ENCODE measurements around the gene ZBTB49.

ZBTB49 gene

DNA sequence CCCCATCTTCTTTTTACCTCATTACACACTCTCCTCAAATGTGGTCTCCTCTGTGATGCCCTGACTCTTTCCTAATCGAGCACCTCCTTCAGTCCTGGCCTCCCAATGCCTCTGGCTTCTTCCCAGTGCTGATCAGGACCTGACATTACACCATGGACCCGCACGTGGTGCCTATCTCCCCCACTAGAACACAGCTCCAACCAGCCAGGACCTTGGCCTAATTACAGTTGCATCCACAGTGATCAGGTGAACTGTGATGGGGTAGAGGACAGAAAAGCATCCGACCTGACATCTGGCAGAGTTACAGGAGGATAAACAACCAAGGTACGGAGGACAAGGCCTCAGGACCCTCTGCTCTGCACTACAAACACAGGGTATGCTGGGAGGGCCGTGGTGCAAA lies 12.5 kb upstream of the ZBTB49 start:
- DNase-seq (ENCODE audit: low read depth, low spot score): no peak

- DNase-seq (ENCODE audit: low read depth, low spot score): no peak
These were observed 8.3 kb upstream of the ZBTB49 start for GRCh38 chr4:4281787-4282186.

DNA sequence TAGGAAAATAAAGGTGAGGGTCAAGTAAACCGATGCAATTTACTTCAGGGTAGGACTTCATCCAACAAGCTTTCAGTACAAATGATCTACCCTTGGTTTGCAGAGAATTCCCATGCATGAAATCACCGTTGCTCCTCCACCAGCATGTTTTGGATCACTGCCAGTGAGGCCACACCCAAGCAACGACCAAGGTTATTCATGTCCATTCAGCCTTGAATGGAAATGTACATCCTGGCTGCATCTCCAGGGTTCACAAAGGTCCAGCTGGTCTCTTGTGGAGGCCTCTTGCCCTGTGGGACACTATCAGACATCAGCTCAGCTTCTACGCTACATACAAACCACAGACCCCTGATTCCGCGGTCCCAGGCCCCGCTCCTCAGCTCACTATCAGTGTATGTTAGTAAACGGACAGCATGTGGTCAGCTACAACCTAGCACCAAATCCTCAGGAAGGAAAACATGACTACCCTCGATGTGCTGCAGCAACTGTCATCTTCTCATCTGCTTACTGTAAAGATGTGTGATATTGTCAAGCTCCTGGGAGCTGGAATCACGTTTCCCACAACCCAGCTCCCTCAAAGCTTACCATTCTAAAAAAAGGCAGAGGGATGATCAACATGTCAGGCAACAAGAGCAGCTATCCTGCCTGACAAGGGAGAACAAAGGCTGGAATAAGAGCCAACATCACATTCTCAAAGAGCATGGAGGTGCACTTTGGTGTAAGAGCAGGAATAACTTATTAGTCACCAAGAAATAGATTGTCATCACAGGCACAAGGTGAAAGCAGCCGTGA lies 5.0 kb upstream of the ZBTB49 start:
- no peak for DNase-seq (ENCODE audit: low read depth, low spot score)

DNA sequence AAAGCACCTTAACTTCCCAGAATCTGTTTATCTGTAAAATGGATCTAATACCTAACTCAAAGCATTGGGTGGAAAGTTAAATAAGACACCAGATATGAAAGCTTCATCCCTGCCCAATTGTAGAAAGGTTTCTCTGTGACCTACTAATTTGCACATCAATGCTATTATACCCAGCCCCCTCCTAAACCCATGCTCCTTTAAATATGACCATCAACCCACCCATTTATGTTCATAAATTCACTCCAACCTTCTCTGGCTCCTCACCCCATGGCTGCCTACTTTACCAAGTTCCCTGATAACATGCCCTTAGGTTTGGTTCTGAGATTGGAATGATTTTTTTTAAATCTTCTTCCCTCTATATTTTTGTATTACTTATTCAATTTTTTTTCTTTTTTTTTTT lies 2.0 kb upstream of the ZBTB49 start:
- no peak for DNase-seq (ENCODE audit: low read depth, low spot score)

- no peak for DNase-seq (ENCODE audit: low read depth, low spot score)
These were observed 996 bp upstream of the ZBTB49 start for GRCh38 chr4:4289055-4289454.

- no peak for DNase-seq (ENCODE audit: low read depth, low spot score)
These were observed 482 bp upstream of the ZBTB49 start for GRCh38 chr4:4289597-4289940.

DNA sequence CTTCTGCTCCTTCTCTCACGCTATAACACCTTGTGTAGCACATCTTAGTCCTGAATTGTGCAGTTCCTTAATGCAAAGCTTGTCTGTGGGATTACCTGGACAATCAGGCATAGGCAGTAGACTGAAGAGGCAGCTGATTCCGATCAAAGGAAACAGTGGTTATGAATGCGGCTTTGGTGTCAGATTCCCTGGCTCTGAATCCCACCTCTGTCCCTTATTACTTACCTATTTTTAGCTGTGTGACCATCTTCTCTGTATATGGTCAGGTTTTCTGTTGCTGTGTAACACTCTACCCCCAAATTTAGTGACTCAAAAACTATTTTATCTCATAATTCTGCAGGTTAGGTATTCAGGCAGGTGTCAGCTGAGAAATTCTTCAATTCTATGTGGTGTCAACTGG lies 3.2 kb downstream of the ZBTB49 start:
- DNase-seq (ENCODE audit: low read depth, low spot score): no peak

GRCh38 chr4:4296283-4296846 lies 6.3 kb downstream of the ZBTB49 start:
- DNase-seq (ENCODE audit: low read depth, low spot score): no peak

- no peak for DNase-seq (ENCODE audit: low read depth, low spot score)
These were observed 9.0 kb downstream of the ZBTB49 start for GRCh38 chr4:4299006-4299405.

- DNase-seq (ENCODE audit: low read depth, low spot score): no peak
These were observed 11.9 kb downstream of the ZBTB49 start for GRCh38 chr4:4302001-4302400.

- DNase-seq (ENCODE audit: low read depth, low spot score): no peak
These were observed 12.4 kb downstream of the ZBTB49 start for GRCh38 chr4:4302416-4302815.

- DNase-seq (ENCODE audit: low read depth, low spot score): no peak
These were observed 16.9 kb downstream of the ZBTB49 start for GRCh38 chr4:4306920-4307319.

DNA sequence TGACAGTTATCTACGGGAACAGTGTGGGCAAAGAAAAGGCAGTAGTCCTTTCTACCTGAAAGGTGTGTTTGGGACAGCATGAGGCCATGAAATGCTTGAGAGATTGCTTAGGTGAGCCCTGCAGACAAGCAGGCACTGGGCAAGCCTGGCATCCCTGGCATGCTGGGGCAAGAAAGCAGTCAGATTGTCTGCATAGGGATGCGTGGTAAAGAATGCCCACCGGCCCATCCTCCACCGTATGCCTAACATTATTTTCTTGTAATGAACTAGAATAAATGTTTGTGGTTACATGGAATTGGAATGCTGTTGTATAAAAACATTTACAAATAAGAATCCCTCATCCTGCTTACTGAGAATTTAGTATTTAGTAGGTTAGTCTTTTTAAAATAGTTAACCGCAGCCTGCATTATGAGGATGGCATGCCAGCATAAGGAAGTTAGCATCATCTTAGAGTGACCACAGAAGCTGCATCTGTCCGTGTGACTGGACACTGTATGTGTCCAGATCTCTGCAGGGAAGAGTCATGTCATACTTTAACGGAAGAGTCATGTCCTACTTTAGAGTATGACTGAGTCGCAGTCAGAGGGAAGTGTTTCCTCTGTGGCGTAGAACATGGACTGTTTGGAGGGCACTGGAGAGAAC lies 18.9 kb downstream of the ZBTB49 start:
- DNase-seq (ENCODE audit: low read depth, low spot score): peak; percentile 52

DNA sequence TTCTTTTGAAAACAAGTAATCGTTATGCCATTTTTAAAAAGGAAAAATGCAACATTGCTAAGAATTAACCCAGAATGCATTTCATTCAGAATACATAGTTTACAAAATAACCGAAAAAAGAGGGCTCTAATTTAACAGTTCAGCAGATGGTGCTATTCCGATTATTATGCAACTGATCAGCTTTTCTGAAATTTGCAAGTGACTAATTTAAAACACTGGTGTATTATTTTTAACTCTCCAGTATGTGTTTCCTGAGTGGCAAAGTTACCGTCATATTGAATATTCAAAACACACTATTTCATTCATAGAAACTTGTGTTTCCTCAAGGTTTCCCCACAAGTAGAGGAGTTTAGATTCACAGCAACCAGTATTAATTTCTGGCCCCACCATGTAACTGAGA lies 21.1 kb downstream of the ZBTB49 start:
- DNase-seq (ENCODE audit: low read depth, low spot score): no peak

DNA sequence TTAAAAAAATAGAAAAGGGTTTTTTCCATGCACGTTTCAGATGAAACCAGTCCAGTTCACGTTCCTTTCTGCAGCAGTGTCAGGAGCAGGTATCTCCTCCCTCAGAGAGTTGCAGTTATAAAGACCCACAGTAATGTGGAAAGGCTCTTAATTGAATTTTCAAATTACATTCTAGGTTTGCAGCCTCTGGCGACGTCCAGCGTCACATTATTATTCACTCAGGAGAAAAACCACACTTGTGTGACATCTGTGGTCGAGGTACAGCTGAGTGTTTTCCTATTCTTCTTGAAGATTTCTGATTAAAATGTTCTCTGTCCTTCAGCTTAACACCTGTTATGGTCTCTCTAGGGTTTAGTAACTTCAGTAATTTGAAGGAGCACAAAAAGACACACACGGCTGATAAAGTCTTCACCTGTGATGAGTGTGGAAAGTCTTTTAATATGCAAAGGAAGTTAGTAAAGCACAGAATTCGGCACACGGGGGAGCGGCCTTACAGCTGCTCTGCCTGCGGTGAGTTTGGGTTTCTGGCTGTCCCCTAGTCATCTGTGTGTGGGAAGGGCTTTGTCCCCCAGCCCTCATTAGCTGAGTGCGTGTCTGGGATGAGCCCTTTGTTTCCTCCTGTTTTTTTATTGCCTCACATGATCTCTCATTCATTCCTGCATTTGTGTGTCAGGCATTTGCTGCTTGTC lies 25.6 kb downstream of the ZBTB49 start:
- no peak for DNase-seq (ENCODE audit: low read depth, low spot score)

DNA sequence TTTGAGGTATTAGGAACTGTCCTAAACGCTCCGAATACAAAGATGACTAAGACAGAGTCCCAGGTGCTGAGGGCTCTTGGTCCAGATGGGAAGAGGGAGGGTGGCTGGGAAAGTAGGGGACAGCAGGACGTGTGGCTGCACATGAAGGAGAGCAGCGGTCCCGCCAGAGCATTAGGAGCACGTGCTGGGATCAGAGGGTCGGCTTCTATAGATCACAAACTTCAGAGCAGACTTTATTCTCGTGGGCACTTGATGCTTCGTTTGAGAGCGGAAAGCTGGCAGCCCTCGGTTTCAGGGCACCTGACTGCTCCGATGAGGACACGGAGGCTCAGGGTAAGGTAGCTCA lies 26.1 kb downstream of the ZBTB49 start:
- no peak for DNase-seq (ENCODE audit: low read depth, low spot score)

- no peak for DNase-seq (ENCODE audit: low read depth, low spot score)
These were observed 27.6 kb downstream of the ZBTB49 start for GRCh38 chr4:4317496-4318232.

DNA sequence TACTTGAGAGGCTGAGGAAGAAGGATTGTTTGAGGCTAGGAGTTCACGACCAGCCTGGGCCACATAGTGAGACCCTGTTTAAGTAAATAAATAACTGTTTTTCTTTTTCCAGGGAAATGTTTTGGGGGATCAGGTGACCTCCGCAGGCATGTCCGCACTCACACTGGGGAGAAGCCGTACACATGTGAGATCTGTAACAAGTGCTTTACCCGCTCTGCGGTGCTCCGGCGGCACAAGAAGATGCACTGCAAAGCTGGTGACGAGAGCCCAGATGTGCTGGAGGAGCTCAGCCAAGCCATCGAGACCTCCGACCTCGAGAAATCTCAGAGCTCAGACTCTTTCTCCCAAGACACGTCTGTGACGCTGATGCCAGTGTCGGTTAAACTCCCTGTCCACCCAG lies 30.5 kb downstream of the ZBTB49 start:
- DNase-seq (ENCODE audit: low read depth, low spot score): no peak

- DNase-seq (ENCODE audit: low read depth, low spot score): no peak
These were observed 31.1 kb downstream of the ZBTB49 start for GRCh38 chr4:4320951-4321714.

GRCh38 chr4:4321951-4322688 lies 32.1 kb downstream of the ZBTB49 start:
- no peak for DNase-seq (ENCODE audit: low read depth, low spot score)

Data from astrocyte of the hippocampus (primary cell).